ENCODE measurements around the gene VWA5B1. TPM values are rescaled to one million over a fixed set of nuclear protein-coding genes. Genes with fewer than 3 reads are reported as not detected.

The VWA5B1 gene
- total and polyA plus RNA-seq, 2 of the 8 experiments (the other 6 are each of a cell fraction or from before 2014, with no cell fraction given): 0.54 to 2.3 TPM

- no peak overlapping the region for H2AK5ac ChIP-seq (ENCODE audit: low read depth, low read length)
- no peak overlapping the region for H4K5ac ChIP-seq (ENCODE audit: insufficient read length, low read depth, low read length)
- no peak overlapping the region for H3K9ac ChIP-seq (replicated peaks in 1 of 4; ENCODE audit: extremely low read depth in 1 of 4, low read depth in 3 of 4, low read length in 3 of 4)
- no peaks in the 10 kb centered on the region for H3K79me1 ChIP-seq (ENCODE audit: low read depth, low read length)
- no peak overlapping the region for H3K4ac ChIP-seq (replicated peaks; ENCODE audit: insufficient read length, low read depth, low read length)
- H3K27me3 ChIP-seq (replicated peaks in 1 of 4; ENCODE audit: control insufficient read depth in 3 of 4, extremely low read depth in 1 of 4, insufficient read depth in 3 of 4, low read length in 3 of 4): peaks cover 6 to 10% (median 9%) of the 10 kb centered on the region in 4 experiments; a peak in 6 of 7 replicates
- H3K14ac ChIP-seq (ENCODE audit: insufficient read length): no peak overlapping the region
- CTCF ChIA-PET (ENCODE audit: partially characterized antibody): interaction anchor here (0.6 to 1.4 kb wide), 10 partner anchors 10 to 132 kb away, joined by 3 to 5 read pairs (median 4); no protein-coding TSS in a partner anchor
- peaks cover 2 to 18% (median 6%) of the 10 kb centered on the region in 4 experiments; a peak in 5 of 7 replicates for H3K4me1 ChIP-seq (replicated peaks in 1 of 4; ENCODE audit: control insufficient read depth in 3 of 4, insufficient read depth in 4 of 4, low read length in 3 of 4)
- TF ChIP-seq SP1 (IDR thresholded peaks at IDR 0.05; ENCODE audit: low read depth, low read length): peak; percentile 93
- no peak for TF ChIP-seq CHD1 (IDR thresholded peaks at IDR 0.05; ENCODE audit: low read depth, low read length)
- H2BK120ac ChIP-seq (replicated peaks; ENCODE audit: low read depth, low read length): no peak overlapping the region
- H4K20me1 ChIP-seq (replicated peaks in 1 of 2; ENCODE audit: control insufficient read depth in 1 of 2, insufficient read depth in 2 of 2, low read length in 2 of 2): peaks cover 0 to 2% of the 10 kb centered on the region in 2 experiments
- H3K9me3 ChIP-seq (ENCODE audit: insufficient read depth in 2 of 2, low read depth in 1 of 2, low read length in 1 of 2): no peaks in the 10 kb centered on the region
- no peak overlapping the region for H3K18ac ChIP-seq (ENCODE audit: extremely low read depth, low read length)
- no peak overlapping the region for H3K56ac ChIP-seq (replicated peaks; ENCODE audit: insufficient read length, low read depth, low read length)
- H3K27ac ChIP-seq (ENCODE audit: low read depth, low read length): no peak overlapping the region
- no peak overlapping the region for H4K8ac ChIP-seq (ENCODE audit: extremely low read depth, insufficient read depth, low read length)
- H3K23ac ChIP-seq (ENCODE audit: insufficient read length): no peak overlapping the region
- WGBS, 2 experiments (ENCODE audit: extremely low coverage in 1 of 2, insufficient coverage in 1 of 2, insufficient read length in 1 of 2, insufficient replicate concordance in 2 of 2, low coverage in 1 of 2, low lambda C conversion rate in 2 of 2, missing lambda C conversion rate in 1 of 2): 60% methylated on average over 7 of the region's 7 CpGs; no CpG with 5 or more reads in 1 of the 2 experiments
- H2BK15ac ChIP-seq (ENCODE audit: low read length): no peak overlapping the region
- peak overlapping the region in 1 of 2 experiments; percentile 93; a peak in 1 of 4 replicates for H3K4me2 ChIP-seq (ENCODE audit: insufficient read depth in 1 of 2, low read depth in 2 of 2, low read length in 2 of 2)
- H3K79me2 ChIP-seq (ENCODE audit: control insufficient read depth in 1 of 2, insufficient read depth in 2 of 2, low read length in 2 of 2): no peaks in the 10 kb centered on the region
- POLR2A ChIA-PET (ENCODE audit: partially characterized antibody): no interaction called here
- H2BK5ac ChIP-seq (ENCODE audit: low read depth, low read length): no peak overlapping the region
- peaks cover 9% of the 10 kb centered on the region; the same call in 1 of the 2 replicates for H3K23me2 ChIP-seq (ENCODE audit: low read depth, low read length)
- no peak overlapping the region for H2BK20ac ChIP-seq (ENCODE audit: low read length)
- H3K36me3 ChIP-seq (ENCODE audit: control insufficient read depth in 2 of 4, insufficient read depth in 4 of 4, low read length in 3 of 4): no peaks in the 10 kb centered on the region
- no peak for FAIRE-seq
- no peak overlapping the region for H2AFZ ChIP-seq (ENCODE audit: low read length)
- no peak for DNase-seq (ENCODE audit: low read depth in 1 of 2, low spot score in 2 of 2)
- H3K4me3 ChIP-seq (ENCODE audit: extremely low read depth in 1 of 4, insufficient read depth in 2 of 4, low read depth in 3 of 4, low read length in 4 of 4): no peak overlapping the region
- H4K91ac ChIP-seq (replicated peaks; ENCODE audit: insufficient read length, low read length): no peak overlapping the region
- no peak overlapping the region for H2BK12ac ChIP-seq (ENCODE audit: low read depth, low read length)
Observed at GRCh38 chr1:20344738-20345137, 54.1 kb downstream of the VWA5B1 start.

Measured in H1 (cell line).